PFSK-1 (cell line): ENCODE measurements around the gene PAQR4.

Experiments
- FOXP2 ChIP-seq: optimal IDR thresholded peaks from 2 replicates; pipeline ENCODE3; 2011; ENCODE audit warnings: borderline replicate concordance, control low read depth, inconsistent platforms; ENCODE audit not compliant: insufficient read depth; ENCODE audit errors: extremely low read length, extremely low read depth
- POLR2AphosphoS5 ChIP-seq: IDR thresholded peaks from 2 replicates; pipeline ENCODE4 v1.6.1; 2012; ENCODE audit warnings: low read depth, mild to moderate bottlenecking, control low read depth, low read length, moderate library complexity
- SIN3A ChIP-seq: IDR thresholded peaks from 2 replicates; pipeline ENCODE4 v1.6.1; 2012; ENCODE audit warnings: mild to moderate bottlenecking, low read length, moderate library complexity, borderline replicate concordance; ENCODE audit not compliant: insufficient read depth
- TAF1 ChIP-seq: IDR thresholded peaks from 2 replicates; pipeline ENCODE4 v1.6.1; 2012; ENCODE audit warnings: low read length, control low read depth, borderline replicate concordance; ENCODE audit not compliant: insufficient read depth
- TF ChIP-seq, protein P1 (sequence below), 2 experiments: IDR thresholded peaks; 2 replicates each; pipeline versions ENCODE4 v1.6.1 to v1.8.0; 2011 to 2012; ENCODE audit warnings: low read depth in 2 of 2, low read length in 2 of 2, control low read depth in 1 of 2, inconsistent platforms in 1 of 2, mild to moderate bottlenecking in 1 of 2, moderate library complexity in 1 of 2; ENCODE audit not compliant: insufficient read depth in 1 of 2

Gene PAQR4

DNA sequence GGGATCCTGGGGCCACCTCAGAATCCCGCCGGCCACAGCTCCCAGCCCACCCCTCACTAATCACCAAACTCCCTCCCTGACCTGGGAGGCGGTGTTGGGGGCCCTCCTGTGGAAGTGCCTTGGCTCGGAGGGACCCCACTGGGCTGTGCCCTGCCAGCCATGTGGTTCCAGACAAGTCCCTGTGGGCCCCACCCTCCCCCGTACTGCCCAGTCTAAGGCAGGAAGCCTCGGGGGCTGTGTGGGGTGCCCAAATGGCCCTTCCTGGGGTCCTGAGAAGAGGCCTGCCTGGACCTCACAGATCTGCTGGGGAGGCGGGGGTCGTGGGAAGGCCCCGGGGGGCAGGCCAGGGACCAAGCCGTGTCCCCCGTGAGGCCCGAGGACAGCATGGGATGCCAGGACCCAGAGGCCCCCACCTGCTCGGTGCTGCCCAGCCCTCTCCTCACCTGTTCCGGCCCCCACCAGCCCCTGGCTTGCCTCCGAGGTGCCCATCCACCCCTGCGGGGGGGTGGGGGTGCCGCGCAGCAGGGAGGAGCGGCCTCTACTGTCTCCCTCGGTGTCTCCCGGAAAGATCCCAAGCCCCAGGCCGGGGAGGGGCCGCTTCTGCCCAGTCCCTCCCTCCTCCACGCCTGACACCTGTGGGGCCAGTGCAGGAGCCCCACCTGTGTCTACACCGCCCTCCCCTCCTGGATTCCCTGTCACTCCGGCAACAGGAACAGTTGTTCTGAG, 14.3 kb upstream of the PAQR4 start:
- no peak for TF ChIP-seq POLR2AphosphoS5
- no peak for TF ChIP-seq FOXP2
- no peak for TF ChIP-seq TAF1
- TF ChIP-seq, protein P1, sequence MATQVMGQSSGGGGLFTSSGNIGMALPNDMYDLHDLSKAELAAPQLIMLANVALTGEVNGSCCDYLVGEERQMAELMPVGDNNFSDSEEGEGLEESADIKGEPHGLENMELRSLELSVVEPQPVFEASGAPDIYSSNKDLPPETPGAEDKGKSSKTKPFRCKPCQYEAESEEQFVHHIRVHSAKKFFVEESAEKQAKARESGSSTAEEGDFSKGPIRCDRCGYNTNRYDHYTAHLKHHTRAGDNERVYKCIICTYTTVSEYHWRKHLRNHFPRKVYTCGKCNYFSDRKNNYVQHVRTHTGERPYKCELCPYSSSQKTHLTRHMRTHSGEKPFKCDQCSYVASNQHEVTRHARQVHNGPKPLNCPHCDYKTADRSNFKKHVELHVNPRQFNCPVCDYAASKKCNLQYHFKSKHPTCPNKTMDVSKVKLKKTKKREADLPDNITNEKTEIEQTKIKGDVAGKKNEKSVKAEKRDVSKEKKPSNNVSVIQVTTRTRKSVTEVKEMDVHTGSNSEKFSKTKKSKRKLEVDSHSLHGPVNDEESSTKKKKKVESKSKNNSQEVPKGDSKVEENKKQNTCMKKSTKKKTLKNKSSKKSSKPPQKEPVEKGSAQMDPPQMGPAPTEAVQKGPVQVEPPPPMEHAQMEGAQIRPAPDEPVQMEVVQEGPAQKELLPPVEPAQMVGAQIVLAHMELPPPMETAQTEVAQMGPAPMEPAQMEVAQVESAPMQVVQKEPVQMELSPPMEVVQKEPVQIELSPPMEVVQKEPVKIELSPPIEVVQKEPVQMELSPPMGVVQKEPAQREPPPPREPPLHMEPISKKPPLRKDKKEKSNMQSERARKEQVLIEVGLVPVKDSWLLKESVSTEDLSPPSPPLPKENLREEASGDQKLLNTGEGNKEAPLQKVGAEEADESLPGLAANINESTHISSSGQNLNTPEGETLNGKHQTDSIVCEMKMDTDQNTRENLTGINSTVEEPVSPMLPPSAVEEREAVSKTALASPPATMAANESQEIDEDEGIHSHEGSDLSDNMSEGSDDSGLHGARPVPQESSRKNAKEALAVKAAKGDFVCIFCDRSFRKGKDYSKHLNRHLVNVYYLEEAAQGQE (IDR thresholded peaks at IDR 0.05; ENCODE audit: insufficient read depth in 1 of 2, low read depth in 2 of 2, low read length in 2 of 2): no peak
- no peak for TF ChIP-seq SIN3A

DNA sequence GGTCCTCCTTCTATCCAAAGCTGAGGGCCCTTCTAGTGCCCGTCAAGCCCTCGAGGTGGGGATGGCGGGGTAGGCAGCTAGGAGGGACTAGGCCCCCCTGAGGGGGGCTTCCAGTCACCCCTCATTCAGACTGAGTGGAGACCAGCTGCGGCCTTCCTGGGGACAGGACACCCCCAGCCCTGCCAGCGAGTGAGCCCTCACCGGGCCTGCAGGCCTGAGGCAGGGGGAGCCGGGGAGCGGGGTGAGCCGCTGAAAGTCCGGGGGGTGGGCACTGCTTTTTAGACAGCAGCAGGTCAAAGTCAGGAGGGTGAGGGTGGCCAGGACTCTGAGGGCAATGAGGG, 13.7 kb upstream of the PAQR4 start:
- TF ChIP-seq, protein P1 (IDR thresholded peaks at IDR 0.05; ENCODE audit: insufficient read depth in 1 of 2, low read depth in 2 of 2, low read length in 2 of 2): no peak
- TF ChIP-seq POLR2AphosphoS5: no peak
- TF ChIP-seq FOXP2: no peak
- TF ChIP-seq SIN3A: no peak
- no peak for TF ChIP-seq TAF1

DNA sequence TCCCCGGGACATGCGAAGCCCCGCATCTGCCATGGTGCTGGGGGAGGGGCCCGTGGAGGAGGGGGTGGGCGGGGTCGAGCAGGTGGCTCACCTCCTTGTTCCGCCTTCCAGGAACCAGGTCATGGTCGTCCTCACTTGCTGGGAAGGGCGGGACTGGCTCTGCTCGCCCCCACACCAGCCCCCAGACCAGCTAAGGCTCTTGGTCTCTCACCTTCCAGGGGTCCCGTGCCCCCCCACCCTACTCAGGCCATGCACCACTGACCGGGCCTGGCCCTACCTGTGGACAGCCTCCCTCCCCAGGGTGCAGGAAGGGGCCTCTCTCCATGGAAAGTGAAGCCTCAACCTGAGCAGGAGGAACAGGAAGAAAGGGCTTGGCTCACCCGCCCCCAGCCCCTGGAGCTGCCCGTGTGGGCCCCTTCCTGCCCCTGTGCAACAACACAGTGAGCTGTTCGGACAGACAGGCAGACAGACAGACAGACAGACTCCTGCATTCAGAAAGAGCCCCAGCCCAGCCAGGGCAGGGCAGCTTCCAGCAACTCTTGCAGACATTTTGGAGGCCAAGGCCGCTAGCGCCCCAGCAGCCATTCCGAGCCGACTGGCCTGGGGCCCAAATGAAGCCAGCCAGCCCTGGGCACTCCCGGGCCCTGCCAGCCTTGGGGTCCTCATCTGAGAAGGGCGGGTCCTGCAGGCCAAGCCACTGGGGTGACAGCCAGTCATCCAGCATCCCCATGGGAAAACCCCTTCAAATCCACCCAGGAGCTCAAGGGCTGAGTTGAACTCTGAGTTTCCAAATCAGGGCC, 13.2 kb upstream of the PAQR4 start:
- TF ChIP-seq SIN3A: no peak
- no peak for TF ChIP-seq FOXP2
- TF ChIP-seq, protein P1 (IDR thresholded peaks at IDR 0.05; ENCODE audit: insufficient read depth in 1 of 2, low read depth in 2 of 2, low read length in 2 of 2): no peak
- TF ChIP-seq POLR2AphosphoS5: no peak
- no peak for TF ChIP-seq TAF1

DNA sequence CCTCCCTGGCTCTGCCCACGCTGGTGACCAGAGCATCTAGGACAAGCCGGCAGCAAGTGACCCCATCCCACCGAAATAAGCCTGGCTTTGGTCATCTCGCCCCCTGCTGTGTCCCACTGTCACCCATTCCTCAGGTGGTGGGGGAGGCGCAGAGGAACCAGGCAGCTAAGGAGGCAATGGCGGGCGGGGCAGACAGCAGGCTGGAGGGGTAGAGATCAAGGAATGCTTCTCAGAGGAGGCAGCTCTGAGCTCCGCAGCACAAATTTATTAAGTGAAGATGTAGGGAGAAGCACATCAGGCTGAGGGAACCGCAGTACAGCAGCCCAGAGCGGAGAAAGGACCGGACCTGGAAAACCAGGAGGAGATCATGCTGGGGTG, 12.6 kb upstream of the PAQR4 start:
- TF ChIP-seq TAF1 (no peak), POLR2AphosphoS5 (no peak), FOXP2 (no peak), SIN3A (no peak)
- TF ChIP-seq, protein P1 (IDR thresholded peaks at IDR 0.05; ENCODE audit: insufficient read depth in 1 of 2, low read depth in 2 of 2, low read length in 2 of 2): no peak
